ENCODE measurements around the gene MAD1L1.

Gene MAD1L1

DNA sequence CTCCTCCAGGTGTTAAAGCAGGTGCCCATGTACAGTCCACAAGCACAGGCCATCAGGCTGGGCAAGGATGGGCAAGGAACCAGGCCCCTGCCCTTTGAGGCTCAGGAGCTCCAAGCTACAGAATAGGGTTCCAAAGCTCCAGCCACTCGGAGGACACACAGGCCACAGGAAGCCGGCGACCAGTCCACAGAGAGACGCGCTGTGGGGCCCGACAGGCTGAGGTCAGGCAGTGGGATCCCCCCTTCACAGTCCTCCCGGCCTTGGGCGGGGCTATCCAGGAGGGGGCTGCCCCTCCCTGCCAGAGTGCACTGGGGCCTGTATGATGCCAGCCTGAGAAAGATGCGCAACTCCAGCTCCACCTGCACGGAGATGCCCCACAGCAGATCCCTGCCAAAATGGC, 34.0 kb downstream of the MAD1L1 start:
- DNase-seq: no peak

DNA sequence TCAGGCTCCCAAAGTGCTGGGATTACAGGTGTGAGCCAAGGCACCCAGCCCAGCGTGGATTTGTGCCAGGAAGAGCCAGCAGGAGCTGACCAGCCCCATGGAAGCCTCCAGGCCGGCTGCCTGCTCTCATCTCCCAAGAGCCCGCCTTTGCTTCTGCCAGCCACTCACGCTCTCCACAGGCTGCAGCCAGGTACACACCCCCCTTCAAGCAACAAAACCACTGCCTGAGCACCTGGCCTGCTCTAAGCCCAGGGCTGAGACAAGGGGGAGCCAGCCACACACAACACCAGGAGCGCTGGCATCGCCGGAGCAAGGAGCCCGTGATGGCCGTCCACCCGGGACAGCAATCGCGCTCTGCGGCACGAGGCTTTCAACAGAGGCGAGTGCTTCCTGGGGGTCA, 34.5 kb downstream of the MAD1L1 start:
- no peak for DNase-seq

DNA sequence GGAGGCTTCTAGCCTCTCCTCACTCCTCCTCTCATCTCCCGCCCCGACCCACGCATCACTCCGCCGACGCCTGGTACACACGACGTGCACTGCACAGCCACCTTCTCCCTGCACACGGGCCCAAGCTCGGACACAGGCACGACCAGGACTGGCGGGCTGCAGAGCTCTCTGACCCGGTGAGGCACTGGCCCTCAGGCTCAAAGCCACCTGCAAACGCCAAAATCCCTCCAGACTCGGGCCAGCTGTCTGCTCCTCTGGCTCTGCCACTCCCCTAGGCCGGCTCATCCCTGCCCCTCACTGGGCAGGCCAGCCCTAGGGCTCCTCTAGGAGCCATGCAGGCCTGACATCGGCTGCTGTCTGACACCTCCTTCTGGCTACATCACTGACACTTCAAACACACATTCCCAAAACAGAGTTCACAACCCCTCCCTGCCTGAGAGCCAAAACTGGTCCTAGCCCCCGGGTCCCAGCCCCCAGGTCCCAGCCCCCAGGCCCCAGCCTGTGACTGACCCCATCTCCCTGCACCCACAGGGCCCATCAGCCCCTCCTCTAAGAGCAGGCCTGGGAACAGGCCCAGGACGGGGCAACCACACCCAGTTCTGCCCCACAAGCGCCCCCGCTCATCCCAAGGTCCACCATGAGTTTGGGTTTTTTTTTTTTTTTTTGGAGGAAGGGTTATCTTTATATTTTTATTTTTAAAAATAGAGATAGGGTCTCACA, 35.1 kb downstream of the MAD1L1 start:
- no peak for DNase-seq

DNA sequence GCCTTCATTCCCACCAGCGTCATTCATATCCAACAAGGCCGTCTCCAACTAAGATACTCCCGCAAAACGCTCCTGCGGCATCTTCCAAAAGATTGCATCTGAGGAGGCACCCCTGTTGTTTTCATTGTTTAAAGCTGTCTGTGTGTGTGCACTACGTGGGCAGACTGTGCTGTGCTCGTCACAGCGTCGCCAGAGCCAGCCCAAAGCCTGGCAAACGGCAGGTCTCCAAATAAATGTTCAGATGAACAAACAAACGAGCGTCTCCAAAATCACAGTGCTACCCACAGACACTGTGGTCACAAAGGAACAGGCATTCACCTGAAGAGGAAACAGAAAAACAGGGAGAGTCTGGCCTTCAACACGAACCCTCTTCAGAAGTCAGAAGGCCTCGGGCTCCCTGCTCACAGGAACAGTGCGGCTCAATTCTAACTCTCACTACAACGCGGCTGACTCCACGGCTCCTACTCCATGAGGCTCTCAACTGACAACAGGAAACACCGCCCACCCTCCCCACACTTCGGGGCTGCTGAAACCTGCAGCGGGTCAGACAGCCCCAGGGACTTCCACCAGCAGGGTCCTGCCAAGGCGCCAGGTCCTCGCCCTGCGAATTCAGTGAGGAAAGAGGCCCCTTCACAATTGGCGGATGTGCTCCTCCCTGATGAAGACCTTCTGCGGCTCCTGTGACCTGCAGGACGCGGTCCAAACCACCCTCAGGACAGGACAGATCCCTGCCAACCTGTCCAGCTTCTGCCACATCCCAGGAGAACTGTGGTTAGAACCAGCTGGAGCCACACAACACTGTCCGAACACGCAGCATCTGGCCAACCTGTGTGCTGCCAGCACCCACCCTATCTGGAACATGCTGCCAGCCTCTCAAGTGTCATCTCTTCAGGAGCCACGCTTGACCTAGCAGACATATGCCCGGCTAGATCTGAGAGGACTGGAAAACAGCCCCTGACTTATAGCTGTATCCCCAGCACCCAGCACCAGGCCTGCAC, 36.1 kb downstream of the MAD1L1 start:
- DNase-seq: no peak

DNA sequence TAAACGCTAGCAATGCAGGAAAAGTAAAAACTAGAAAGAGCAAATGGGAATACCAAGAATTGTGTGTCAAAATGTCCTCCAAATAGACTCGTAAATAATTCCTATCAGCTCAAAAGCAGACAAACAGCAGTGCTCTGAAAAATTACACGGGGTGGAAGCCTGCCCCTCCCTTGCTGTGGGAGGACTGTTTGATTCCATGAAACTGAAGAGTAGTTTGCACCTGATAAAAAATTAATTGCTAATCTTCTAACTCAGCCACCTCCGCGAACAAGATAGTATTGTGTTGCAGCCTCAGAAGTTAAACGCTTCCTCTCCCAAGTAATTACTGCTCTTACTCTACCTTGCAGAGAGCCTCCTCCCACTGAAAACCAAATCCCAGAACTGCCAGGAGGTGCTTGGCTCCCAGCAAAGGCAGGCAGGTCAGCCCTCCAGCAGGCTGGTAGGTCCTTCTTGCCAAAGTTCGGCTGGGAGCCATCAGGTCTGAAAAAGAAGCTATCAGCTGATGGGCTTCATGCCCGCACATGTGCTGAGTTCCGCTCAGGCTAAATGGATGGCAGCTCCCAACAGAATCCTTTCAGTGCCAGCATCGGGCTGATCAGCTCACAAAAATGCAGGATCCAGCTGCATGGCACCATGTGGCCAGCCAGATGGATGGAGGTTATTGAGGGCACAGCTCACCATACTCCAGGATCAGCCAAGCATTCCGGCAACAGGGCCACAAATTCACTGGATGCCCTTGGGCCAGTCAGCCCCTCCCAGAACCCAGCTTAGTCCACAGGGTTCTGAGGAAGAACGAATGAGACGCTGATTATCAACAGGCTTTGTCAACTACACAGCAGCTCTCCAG, 37.1 kb downstream of the MAD1L1 start:
- no peak for DNase-seq

DNA sequence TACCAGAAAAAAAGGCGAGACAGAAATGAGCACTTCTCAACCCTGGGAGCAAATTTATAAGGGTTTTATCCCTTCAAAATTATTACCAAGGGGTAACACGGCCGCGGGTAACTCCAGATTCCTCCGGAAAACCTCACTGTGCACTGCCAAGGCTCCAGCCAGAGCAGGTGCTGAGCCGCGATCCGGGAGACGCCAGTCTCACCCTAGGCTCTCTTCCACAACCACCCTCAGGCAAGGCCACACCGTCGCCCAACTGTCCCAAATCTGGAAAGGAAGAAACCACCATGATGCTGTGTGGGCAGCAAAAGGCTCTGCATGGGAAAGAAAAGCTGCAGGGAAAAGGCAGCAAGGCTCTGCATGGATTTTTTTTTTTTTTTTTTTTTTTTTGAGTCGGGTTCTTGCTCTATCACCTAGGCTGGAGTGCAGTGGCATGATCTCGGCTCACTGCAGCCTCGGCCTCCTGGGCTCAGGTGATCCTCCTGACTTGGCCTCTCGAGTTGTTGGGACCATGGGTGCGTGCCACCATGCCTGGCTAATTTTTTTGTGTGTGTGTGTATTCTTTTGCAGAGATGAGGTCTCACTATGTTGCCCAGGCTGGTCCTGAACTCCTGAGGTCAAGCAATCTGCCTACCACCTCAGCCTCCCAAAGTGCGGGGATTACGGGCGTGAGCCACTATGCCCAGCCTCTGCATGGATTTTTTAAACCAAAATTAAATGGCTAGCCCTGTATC, 39.0 kb downstream of the MAD1L1 start:
- no peak for DNase-seq

DNA sequence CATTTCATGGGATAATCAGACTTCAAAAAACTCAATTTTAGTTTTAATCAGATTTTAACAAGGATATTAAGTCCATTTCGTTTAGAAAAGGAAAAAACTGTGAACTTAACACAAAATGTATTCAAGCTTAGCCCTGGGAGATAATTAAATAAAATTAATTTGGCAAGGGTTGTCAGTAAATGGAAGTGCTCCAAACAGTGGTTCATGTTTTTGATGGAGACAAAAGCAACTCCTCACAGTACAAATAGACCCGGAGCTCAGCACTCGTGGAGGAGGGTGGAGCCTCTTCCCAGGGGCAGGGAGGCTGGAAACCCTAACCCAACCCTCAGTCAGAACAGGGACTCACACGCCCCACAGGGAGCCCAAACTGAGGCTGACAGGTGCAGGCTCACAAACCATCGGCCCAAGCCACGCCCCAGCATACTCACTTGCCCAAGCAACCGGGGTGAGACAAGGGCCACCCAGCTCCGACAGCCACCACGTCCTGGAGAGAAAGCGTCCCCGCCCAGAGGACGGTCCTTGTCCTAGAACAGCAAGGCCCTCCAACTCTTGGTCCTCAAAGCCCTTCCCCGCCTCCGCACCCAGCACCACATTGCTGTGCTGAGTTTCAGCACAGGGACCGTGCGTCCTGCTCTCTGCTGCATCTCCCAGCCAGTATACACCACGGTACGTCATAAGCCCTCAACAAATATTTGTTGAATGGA, 39.8 kb downstream of the MAD1L1 start:
- DNase-seq: no peak

DNA sequence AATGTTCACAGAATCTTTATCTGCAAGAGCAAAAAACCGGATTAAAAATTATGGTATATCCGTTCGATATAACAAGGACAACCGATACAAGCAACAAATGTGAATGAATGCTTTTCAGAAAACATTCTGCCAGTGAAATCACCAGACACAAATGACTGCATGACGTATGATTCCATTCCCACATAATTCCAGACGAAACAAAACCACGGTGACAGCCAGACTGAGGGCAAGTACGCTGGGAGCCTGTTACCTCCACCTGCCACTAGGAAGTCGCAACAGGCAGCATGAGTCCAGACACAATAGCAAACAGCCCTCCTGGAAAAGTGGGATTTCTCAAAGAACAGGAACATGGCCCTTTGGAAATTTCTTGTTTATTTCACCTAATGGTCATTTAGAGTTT, 41.7 kb downstream of the MAD1L1 start:
- no peak for DNase-seq

DNA sequence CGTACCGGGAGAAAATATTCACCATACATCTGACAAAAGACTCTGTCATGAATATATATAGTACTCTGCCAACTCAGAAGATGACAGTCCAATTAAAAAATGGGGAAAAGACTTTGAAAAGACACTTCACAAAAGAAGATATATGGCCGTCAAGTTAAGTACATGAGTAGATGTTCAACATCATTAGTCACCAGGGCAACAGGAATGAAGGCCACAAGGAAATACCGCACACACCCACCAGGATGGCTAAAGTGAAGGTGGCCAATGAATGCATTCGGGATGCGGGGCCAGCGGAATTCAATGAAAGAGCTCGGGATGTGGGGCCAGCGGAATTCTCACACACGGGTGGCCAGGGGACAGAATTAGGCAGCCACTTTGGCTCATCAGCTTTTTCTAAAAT, 42.2 kb downstream of the MAD1L1 start:
- DNase-seq: no peak

DNA sequence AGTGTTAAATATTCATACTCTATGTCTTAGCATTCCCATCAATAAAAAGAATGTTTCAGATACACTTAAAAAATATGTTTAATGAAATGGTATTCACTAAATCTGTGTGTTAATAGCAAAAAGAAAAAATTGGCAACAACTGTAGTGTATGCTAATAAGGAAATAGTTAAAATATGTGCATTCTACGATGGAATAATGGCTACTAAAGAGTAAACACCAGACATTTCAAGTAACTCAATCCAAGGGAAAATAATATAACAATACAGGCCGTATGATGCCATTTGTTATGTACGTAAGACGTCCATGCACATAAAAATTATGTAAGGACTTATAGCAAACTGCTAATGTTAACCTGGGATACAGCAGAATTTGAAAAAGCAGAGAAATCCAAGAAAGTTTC, 46.6 kb downstream of the MAD1L1 start:
- DNase-seq: no peak

DNA sequence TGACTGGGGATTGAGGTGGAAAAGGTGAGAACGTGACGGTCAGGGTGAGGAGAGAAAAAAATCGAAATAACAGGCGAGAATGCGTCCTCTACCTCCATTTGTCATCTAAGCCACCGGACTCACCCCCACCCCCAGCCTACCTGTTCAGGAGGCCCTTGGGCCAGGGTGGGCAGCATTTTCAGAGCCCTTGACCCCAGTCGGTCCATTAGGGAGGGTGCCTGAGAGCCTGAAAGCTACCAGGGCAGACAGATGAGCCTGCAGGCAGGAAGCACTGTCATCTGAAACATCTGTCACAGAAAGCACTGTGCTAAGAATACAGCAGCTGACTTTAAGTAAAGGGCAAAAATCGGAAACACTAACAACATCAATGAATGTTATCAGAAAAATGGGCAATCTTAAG, 47.0 kb downstream of the MAD1L1 start:
- DNase-seq: no peak

DNA sequence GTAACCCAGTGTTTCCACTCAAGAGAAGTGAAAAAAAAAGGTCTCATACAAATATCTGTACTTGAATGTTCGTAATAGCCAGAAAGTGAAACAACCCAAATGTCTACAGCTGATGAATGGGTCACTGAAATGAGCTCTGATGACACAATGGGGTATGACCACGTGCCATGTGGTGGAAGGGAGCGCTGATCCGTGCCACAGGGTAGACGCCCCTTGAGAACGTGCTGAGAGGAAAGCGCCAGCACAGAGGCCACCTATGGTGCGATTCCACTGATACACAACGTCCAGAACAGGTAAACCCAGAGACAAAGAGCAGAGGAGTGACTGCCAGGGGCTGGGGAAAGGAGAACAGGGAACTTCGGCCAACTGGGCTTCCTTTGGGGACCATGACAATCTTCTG, 50.3 kb downstream of the MAD1L1 start:
- DNase-seq: no peak

DNA sequence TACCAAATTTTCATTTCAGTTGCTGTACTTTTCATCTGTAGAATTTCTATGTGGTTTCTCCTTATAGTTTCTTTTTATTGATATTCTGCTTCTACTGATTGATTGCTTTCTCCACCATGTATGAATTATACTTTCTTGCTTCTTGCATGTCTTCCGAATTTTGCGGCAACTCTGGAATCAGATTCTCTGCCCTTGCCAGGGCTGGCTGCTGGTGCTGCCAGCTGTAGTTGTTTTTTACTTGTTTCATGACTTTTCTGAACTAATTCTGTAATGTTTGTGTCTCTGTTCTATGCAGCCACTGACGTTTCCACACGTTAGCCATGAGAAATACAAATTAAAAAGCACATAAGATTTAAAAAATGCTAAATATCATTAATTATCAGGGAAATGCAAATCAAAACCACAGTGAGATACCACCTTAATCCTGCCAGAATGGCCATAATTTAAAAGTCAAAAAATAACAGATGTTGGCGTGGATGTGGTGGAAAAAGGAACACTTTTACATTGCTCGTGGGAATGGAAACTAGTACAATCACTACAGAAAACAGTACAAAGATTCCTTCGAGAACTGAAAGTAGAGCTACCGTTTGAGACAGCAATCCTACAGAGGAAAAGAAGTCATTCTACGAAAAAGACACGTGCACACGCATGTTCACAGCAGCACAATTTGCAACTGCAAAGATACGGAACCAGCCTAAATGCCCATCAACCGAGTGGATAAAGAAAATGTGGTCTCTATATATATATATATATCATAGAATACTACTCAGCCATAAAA, 51.5 kb downstream of the MAD1L1 start:
- DNase-seq: no peak

DNA sequence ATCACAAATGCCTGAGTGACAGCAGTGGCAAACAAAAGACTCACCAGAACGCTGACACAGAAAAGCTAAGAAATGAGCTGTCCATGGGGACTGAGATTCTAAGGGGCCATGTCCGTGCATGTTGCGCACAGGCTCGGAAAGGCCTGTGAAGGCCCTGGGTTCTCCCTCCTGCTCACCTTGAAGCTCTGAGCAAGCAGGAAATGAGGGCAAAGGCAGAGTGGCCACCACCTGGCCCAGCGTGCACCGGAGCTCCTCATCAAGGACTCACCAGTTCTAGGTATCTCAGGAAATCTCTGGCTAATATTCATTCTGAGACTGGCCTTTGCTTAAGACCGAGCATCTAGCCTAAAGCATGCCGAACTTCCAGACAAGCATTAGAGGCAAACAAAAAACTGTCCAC, 52.7 kb downstream of the MAD1L1 start:
- DNase-seq: no peak

DNA sequence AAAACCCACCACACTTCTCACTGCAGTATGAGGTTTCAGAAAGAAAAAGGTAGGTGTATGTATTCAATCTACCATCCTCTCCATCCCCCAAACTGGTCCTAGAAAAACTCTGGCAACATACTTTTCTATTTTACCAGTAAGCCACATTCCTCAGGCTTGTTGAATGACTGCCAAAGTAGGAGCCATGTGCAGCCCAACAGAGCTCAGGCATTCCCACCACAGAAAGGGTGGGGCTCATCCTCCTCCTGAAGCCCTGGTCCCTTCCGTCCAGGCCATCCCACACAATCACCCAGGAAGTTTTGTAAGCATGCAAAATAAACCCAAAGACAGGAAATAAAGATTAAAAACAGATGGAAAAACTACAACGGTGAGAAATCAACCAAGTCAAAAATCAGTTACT, 57.2 kb downstream of the MAD1L1 start:
- DNase-seq: no peak

DNA sequence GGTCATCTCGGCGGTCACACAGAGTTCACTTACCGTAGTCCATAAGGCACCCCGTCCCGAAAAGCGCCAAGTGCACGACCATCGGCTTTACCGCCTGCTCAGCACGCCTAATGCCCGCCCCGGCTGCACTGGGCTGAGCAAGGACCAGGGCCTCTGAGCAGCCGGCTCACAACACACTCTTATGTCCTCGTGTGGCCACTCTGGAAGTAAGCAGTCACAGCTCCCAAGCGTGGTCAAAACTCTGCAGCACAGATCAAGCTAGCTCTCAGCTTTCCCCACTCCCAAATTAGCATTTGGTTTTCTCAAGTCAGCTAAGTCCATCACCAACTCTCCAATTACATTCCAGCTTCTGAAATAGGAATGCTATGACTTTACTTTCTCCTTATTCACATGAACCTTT, 57.7 kb downstream of the MAD1L1 start:
- DNase-seq: no peak

DNA sequence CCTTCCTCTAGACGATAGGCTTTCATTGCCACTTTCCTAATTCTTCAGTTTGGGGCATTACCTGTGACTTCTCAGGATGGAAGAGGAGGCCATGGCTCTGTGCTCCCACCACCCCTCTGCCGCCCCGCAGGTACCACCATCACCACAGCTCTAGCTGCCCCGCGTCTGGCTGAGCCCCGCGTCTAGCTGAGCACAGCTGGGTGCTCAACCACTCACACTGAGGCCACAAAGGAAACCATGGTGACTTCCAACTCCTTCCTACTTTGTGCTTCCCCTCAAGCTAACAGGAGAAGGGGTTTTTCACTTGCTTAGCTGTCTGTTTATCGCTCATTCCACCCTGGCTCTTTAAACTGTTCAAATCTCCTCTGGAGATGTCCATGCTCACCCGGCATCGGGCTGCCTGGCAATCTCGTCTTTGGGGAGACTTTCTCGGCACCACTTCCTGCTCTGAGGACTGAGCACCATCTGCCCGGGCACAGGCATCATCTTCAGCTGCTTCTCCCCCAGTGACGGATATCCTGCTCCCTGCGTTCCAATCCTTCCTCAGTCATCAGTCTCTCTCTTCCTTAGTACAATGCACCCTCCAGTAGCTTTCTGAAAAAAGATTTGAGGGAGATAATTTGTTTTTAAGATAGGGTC, 59.4 kb downstream of the MAD1L1 start:
- no peak for DNase-seq

DNA sequence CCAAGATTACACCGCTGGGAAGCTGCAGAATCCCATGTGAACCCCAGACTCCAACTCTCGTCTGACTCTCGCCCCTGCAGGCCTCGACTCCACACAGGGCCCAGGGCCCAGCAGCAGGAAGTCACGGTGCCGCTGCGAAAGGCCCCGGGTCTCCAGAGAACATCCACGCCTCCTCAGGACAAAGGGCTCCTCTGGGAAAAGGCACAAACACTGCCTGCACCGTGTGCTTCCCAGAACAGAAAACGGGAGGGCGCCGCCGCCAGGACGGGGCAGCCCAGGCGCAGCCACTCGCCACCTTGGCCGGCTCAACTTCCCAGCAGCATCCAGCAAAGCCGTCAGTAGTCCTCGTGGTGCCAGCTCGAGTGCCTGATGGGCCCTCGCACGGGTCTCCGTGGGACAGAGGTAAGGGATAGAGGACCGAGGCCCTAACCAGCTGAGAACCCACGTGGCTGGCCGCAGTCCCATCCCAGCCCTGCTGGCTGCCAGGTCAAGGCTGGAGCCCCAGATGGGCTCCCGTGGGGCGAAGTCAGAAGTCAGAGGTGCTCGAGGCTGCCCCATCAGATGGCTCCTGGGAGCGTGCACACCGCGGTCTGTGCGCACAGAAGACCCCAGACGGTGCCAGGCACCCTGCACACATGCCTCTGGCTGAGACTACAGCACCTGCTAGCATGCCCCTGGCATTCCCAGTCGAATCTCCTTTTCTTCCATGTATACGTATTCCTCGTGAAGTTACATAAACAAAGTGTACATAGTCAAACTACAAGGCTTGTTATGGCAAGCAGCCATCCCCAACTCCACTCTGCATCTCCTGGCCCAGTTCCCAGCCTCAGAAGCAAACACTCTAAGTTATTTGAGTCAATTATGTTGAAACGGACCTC, 60.2 kb downstream of the MAD1L1 start:
- DNase-seq: no peak

DNA sequence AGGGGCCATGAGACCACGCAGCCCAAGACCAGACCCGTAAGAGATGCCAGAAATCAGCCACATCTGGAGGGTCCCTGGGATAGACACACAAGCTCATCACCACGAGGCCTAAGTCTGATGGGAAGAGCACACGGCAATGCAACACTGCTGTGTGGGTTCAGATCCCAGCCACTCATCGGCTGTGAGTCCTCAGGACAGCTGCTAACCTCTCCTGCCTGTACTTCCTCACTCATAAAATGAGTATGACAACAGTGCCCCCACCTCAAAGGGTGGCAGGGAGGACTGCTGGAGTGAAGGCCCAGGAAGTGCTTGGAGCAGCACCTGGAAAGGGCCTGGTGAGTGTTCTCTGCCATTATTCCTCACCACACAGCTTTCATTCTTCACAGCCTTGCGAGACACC, 60.9 kb downstream of the MAD1L1 start:
- no peak for DNase-seq
